GM12873 (cell line): ENCODE results near the gene SH3D21.
A peak's percentile ranks its signal among the peaks of the same experiment; 100 is the strongest.

Source experiments
- TF ChIP-seq, protein P1 (sequence below): IDR thresholded peaks from 2 replicates; pipeline ENCODE4 v1.5.1; 2012; ENCODE audit warnings: low read depth, mild to moderate bottlenecking, moderate library complexity, low read length, control low read depth; ENCODE audit not compliant: insufficient read depth; ENCODE audit errors: missing control alignments

SH3D21 gene

DNA sequence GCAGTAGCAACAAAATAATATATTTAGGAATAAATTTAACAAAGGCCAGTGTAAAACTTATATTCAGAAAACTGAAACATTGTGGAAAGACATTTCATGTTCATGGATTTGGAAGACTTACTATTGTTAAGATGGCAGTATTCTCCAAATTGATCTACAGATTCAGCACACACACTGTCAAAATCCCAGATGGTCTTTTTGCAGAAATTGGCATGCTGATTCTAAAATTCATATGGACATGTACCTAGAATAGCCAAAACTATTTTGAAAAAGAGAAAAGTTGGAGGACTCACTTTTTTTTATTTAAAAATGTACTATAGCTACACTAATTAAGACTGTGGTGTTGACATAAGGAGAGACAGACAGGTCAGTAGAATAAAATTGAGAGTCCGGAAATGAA, 32.0 kb upstream of the SH3D21 start:
- TF ChIP-seq, protein P1, sequence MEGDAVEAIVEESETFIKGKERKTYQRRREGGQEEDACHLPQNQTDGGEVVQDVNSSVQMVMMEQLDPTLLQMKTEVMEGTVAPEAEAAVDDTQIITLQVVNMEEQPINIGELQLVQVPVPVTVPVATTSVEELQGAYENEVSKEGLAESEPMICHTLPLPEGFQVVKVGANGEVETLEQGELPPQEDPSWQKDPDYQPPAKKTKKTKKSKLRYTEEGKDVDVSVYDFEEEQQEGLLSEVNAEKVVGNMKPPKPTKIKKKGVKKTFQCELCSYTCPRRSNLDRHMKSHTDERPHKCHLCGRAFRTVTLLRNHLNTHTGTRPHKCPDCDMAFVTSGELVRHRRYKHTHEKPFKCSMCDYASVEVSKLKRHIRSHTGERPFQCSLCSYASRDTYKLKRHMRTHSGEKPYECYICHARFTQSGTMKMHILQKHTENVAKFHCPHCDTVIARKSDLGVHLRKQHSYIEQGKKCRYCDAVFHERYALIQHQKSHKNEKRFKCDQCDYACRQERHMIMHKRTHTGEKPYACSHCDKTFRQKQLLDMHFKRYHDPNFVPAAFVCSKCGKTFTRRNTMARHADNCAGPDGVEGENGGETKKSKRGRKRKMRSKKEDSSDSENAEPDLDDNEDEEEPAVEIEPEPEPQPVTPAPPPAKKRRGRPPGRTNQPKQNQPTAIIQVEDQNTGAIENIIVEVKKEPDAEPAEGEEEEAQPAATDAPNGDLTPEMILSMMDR = no peak

DNA sequence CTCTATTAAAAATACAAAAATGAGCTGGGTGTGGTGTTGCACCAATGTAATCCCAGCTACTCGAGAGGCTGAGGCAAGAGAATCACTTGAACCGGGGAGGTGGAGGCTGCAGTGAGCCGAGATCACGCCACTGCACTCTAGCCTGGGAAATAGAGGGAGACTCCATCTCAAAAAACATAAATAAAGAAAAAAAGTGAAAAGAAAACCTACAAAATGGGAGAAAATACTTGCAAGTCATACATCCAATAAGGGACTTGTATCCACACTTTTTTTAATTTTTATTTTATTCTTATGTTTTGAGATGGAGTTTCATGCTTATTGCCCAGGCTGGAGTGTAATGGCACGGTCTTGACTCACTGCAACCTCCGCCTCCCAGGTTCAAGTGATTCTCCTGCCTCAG, 29.5 kb upstream of the SH3D21 start:
- TF ChIP-seq, protein P1 = no peak

DNA sequence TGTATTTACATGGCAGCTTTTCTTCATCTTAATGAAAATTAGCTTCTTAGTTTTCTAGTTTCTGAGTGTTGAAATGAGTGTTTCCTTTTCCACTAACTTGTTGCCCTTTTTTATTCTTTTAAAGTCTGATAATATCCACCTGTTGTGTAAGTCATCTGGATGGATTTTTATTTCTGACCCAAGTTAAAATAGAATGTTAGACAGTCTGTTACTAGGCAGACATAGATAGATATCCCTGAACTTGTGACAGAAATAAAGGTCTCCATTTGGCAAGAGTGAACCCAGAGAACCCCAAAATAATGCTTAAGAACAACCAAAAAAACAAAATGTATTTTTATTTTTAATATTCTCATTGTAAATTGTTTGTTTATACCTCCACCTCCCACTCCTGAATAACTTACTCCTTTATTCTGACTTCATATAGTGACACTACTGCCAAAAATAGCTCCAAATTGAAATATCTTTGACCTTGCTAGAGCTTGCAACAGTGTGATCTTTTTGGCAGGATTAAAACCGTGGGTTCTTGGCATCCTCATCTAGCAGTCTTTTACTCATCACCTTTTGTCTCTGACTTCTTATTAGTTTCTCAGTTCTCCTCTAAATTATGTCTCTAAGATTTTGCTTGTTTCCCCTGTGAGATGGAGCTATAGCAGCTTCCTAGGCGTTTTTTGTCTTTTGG, 26.9 kb upstream of the SH3D21 start:
- TF ChIP-seq, protein P1 = no peak

DNA sequence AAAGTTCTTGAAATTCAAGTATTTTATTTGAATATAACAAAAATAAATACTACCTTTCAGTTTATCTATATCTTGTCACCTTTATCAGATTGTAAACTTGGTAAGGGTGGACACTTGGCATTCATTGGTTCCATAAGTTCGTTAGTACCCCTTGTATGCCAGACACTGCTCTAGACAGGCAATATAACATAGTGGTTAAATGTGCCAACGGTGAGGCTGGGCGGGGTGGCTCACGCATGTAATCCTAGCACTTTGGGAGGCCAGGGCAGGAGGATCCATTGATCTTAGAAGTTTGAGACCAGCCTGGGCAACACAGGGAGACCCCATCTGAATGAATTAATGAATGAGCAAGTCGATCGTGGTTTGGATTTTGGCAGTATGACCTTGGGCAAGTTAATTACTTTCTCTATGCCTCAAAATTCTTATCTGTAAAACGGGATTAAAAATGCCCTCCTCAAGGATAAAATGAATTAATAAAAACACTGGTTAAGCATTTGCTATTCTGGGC, 26.3 kb upstream of the SH3D21 start:
- TF ChIP-seq, protein P1 = no peak

DNA sequence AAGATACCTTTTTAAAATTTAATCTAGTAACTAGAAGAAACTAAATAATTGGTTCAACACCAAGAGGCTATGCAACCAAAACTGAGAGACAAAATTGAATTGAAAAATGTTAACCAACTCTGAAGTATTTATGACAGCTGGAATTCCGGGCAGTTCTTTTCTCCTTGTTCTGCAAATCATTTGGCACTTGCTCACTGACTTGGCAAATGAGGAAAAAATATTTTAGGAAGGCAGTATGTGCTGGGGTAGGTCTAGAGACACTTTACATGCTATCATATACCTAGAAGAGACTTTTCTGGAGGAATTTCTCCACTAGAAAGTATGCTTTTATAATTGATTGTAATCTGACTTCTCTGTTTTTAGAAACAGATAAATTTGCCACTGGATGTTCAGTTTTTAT, 22.1 kb upstream of the SH3D21 start:
- TF ChIP-seq, protein P1 = no peak

DNA sequence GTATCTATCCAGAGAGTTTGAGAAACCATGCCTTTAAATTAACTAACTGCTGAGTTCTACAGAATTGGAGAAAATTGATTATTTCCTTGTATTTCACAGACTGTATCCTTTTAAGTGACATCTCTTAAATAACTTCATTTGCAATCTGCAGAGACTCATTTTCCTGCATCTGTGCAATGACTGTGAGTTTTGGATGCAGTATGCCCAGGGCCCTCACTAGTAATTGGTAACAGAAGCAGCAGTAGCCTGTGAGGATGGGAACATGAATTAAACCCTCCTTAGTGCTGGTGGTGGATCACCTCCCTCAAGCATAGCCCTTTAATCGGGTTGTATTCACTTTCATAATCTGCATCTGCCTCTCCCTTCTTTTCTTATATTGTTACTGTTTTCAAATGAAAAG, 21.7 kb upstream of the SH3D21 start:
- TF ChIP-seq, protein P1 = no peak

DNA sequence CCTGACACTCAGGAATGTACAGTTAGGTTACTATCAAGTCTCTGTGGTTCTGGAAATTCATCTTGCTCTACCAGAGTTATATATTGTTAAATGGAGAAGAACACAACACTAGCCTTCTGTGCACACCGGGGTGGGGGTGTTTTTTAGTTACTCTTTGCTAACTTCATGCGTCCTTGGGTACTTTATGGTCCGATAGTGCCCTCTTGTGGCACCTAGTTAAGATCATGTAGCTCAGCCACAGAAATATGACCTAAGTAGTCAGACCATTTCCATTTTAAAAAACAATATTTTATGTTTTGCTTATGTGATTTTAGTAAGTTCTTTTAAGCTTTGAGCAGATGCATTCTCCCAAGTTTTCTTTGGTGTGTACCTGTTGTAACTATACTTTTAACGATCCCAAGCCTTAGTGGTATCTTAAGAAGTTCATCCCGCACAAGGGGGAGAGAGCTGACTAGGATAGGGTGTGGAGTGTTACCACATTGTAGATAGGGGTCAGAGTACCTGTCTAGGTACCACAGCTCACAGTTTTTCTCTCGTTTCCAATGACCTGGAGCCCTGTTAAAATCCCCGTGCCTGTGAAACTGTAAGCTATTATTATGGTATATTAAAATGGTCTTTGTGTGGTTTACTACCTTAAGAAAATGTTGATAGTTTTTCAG, 20.6 kb upstream of the SH3D21 start:
- TF ChIP-seq, protein P1 = peak; percentile 65
